HG02943 (cell line): Measurements from ENCODE around the gene CLBA1.
"Not testable (repeated sequence)": the region's sequence is repeated elsewhere in the genome, so short reads cannot be mapped to it uniquely, and the experiment has no call there.

Experiments used
- ATAC-seq: cut with Tn5 transposase; IDR thresholded peaks from one replicate; pipeline ENCODE4 v1.9.1; 2021; ENCODE audit warnings: mild to moderate bottlenecking, low read depth, moderate library complexity; ENCODE audit not compliant: unreplicated experiment

The CLBA1 gene

DNA sequence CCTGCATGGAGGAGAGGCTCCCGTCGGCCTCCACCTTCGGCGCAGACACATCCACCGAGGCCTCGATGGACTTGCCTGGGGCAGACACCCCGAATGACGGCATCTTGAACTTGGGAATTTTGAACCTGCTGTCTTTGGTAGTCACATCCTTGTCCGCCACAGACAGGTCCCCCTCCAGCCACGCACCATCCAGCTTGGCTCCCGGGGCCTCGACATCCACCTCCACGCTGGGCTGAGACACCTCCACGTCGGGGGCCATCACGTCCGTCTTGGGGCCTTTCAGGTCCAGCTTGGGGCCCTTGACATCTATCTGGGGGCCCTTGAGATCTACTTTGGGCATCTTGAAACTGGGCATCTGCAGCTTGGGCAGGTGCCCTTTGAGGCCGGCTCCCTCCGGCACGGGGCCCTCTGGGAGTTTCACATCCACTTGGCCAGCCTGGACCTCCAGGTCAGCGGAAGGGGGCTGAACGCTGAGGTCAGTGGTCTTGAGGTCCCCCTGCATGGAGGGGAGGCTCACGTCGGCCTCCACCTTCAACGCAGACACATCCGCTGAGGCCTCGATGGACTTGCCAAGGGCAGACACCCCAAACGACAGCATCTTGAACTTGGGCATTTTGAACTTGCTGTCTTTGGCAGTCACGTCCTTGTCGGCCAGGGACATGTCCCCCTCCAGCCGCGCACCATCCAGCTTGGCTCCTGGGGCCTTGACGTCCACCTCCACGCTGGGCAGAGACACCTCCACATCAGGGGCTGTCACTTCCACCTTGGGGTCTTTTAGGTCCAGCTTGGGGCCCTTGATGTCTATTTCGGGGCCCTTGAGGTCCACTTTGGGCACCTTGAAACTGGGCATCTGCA is 37.5 kb upstream of the CLBA1 start:
- not testable (repeated sequence) for ATAC-seq

DNA sequence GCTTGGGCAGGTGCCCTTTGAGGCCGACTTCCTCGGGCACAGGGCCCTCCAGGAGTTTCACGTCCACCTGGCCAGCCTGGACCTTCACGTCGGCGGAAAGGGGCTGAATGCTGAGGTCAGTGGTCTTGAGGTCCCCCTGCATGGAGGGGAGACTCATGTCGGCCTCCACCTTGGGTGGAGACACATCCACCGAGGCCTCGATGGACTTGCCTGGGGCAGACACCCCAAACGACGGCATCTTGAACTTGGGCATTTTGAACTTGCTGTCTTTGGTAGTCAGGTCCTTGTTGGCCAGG is 36.9 kb upstream of the CLBA1 start:
- no peak for ATAC-seq

DNA sequence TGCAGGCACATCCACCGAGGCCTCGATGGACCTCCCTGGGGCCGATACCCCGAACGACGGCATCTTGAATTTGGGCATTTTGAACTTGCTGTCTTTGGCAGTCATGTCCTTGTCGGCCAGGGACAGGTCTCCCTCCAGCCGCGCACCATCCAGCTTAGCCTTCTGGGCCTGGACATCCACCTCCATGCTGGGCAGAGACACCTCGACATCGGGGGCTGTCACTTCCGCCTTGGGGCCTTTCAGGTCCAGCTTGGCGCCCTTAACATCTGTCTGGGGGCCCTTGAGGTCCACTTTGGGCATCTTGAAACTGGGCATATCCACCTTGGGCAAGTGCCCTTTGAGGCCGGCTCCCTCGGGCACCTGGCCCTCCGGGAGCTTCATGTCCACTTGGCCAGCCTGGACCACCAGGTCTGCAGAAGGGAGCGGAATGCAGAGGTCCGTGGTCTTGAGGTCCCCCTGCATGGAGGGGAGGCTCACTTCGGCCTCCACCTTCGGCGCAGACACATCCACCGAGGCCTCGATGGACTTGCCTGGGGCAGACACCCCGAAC is 36.1 kb upstream of the CLBA1 start:
- ATAC-seq: not testable (repeated sequence)

DNA sequence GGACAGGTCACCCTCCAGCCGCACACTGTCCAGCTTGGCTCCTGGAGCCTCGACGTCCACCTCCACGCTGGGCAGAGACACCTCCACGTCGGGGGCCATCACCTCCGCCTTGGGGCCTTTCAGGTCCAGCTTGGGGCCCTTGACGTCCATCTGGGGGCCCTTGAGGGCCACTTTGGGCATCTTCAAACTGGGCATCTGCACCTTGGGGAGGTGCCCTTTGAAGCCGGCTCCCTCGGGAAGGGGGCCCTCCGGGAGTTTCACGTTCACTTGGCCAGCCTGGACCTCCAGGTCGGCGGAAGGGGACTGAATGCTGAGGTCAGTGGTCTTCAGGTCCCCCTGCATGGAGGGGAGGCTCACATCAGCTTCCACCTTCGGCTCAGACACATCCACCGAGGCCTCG is 35.6 kb upstream of the CLBA1 start:
- no peak for ATAC-seq

DNA sequence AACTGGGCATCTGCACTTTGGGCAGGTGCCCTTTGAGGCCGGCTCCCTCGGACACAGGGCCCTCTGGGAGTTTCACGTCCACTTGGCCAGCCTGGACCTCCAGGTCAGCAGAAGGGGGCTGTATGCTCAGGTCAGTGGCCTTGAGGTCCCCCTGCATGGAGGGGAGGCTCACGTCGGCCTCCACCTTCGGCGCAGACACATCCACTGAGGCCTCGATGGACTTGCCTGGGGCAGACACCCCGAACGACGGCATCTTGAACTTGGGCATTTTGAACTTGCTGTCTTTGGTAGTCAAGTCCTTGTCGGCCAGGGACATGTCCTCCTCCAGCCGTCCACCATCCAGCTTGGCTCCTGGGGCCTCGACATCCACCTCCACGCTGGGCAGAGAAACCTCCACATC is 34.9 kb upstream of the CLBA1 start:
- not testable (repeated sequence) for ATAC-seq

DNA sequence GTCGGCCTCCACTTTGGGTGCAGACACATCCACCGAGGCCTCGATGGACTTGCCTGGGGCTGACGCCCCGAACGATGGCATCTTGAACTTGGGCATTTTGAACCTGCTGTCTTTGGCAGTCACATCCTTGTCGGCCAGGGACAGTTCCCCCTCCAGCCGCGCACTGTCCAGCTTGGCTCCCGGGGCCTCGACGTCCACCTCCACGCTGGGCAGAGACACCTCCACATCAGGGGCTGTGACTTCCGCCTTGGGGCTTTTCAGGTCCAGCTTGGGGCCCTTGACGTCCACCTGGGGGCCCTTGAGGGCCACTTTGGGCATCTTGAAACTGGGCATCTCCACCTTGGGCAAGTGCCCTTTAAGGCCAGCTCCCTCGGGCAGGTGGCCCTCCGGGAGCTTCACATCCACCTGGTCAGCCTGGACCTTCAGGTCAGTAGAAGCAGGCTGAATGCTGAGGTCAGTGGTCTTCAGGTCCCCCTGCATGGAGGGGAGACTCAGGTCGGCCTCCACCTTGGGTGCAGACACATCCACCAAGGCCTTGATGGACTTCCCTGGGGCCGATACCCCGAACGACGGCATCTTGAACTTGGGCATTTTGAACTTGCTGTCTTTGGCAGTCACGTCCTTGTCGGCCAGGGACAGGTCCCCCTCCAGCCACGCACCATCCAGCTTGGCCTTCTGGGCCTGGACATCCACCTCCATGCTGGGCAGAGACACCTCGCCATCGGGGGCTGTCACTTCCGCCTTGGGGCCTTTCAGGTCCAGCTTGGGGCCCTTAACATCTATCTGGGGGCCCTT is 33.5 kb upstream of the CLBA1 start:
- not testable (repeated sequence) for ATAC-seq

DNA sequence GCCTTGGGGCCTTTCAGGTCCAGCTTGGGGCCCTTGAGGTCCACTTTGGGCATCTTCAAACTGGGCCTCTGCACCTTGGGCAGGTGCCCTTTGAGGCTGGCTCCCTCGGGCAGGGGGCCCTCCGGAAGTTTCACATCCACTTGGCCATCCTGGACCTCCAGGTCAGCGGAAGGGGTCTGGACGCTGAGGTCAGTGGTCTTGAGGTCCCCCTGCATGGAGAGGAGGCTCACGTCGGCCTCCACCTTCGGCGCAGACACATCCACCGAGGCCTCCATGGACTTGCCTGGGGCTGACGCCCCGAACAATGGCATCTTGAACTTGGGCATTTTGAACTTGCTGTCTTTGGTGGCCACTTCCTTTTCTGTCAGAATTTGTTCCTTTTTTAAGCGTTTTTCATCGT is 32.5 kb upstream of the CLBA1 start:
- ATAC-seq: no peak

DNA sequence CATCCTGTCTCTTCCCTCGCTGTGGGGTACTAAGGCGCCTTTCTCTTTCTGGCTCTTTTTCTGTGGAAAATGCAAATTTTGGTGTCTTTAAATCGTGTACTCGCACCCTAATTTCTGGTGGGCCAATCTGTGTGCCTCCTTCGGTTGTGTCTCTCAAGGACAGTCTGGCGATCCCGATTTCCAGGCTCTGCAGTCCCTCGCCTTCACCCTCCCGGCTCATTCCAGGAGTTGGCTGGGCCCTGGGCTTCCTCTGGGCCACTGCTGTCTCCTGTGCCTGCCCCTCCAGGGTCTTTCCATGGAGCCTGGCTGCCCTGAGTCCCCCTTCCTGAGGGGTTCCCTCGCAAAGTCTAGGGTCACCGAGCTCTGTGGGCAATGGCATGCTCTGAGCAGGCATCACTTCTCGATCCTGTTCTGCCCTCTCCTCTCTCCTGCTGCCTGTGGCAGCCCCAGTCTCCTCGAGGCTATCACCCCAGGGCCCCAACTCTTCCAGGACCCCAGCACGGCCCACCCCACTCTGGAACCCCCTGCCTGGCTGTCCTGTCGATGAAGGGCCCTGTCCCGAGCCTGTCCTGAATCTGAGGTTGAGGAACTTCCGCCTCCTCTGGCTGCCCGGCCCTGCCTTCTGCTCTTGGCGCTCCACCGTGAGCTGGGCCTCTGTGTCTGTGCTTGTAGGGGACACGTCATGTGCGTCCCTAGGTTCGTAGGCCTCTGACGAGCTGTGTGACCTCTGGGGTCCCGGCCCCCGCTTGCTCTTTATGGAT is 31.5 kb upstream of the CLBA1 start:
- no peak for ATAC-seq

DNA sequence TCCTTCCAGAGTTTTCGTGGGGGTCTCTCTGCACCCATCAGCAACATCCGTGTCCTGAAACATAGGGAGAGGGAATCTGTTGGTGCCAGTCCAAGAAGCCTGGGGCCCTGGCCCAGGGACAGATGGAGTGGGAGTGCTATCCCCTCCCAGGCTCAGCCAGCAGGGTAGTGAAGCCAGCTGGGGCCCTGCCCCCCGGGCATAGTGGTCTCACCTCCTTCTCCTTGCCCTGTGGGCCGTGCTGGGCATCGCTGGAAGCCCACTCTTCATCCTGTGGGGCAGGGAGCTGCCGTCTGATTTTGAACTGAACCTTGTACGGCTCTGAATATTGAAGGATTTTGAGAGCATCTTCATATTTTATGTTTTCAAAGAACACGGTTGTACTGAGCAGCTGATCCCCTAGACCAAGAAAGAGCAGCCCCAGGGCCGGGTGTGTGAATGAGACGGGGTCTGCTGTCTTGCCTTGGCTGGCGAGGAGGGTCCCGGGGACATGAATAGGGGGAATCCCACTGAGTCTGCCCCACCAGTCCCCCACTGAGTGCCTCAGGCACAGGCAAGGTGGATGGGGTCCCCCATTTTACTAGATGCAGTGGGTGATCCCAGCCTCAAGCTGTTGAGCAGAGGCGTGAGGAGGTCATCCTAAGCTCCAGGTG is 30.7 kb upstream of the CLBA1 start:
- ATAC-seq: no peak

DNA sequence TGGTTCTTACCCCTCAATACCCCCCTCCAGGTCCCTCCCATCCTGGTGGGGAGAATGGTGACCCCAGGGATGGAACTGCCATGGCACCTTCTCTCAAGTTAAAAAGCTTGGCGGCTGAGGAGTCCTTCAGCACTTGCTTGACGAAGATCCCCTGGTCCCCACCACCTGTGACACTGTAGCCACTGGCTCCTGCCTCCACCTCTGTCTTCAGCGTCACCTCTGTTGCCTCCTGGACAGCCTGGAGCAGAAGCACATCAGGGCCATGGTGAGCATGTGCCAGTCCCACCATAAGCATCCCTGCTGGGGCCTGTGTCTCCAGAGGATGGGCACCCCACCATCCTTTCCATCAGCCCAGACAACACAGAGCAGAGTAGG is 30.2 kb upstream of the CLBA1 start:
- ATAC-seq: no peak

DNA sequence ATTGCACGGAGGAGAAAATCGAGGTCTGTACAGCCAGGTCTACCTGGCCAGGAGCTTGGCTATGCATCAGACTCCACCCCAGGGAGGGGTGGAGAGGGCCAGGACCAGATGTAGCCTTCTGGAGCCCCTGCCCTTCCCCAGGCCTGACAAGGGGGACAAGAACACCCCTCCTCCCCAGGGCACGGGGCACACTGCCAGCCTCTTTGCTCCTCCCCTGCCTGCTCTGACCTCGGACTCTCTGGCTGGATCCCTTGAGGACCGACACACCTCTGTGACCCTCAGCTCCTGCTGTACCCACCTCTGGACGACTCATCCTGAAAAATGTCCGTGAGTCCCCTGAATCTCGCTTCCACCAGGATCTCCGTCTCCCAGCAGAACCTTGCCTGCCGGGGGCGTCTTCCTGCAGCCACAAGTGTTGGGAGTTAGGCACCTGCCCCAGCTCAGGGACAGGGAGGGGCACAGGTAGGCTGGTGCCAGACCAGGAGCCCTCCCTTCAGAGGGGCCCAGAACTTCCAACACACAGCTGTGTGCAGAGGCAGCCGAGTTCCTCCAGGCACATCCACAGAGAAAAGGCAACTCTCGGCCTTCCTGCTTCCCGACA is 29.2 kb upstream of the CLBA1 start:
- ATAC-seq: no peak

DNA sequence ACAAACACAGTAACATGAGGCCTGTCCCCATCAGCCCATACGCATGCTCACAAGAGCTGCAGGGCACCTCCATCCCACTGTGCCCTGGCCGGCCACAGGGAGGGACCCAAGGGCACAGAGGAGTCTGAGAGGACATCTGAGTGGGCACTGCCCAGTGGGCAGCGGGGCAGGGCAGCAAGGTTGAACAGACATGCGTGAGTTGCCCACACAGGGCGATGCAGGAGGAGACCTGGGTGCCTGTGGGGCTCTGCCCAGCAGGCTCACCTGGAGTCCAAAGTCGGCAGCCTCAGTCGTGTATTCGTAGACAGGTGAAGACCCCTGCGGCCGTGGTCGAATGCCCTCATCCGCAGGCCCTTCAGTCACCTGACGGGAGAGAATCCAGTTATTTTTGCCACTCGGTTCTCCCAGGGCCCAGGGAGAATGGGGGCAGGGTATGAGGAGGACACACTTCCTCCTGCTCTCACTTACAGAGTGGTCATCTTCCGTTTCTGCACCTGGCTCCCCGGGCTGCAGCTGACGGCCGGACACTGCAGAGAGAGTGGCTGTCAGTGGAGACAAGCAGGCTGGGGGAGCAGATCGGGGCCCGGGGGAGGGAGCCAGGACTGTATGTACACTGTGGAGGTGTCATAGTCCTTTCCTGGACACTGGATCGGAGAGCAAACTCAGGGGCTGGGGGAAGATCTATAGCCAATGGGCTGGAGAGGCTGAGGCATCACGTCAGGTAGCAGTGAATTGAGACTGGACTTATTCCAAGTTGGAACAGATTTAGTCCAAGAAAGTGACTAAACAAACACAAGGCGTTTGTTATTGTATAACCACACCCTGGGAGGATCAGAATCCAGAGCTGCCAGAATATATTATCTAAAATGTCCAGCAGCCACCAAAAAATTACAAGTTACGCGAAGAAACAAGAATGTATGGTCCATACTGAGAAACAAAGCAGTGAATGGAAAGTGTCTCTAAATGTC is 28.2 kb upstream of the CLBA1 start:
- no peak for ATAC-seq

DNA sequence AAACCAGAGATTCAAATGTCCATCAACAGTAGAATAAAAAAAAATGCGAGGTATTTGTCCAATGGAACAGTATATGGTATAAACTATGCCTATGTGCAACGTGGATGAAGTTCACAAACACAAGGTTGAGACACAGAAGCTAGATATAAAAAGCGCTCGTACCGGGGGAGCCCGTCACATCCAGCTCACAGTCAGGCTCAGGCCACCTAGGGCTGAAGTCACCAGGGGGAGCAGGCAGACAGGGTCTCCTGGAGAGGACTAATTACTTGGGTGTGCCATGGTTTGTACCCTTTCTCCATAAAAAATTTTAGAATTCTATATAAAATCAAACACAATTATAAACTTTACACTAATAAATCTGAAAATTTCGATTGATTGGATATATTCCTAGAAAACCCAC is 21.0 kb upstream of the CLBA1 start:
- ATAC-seq: no peak

DNA sequence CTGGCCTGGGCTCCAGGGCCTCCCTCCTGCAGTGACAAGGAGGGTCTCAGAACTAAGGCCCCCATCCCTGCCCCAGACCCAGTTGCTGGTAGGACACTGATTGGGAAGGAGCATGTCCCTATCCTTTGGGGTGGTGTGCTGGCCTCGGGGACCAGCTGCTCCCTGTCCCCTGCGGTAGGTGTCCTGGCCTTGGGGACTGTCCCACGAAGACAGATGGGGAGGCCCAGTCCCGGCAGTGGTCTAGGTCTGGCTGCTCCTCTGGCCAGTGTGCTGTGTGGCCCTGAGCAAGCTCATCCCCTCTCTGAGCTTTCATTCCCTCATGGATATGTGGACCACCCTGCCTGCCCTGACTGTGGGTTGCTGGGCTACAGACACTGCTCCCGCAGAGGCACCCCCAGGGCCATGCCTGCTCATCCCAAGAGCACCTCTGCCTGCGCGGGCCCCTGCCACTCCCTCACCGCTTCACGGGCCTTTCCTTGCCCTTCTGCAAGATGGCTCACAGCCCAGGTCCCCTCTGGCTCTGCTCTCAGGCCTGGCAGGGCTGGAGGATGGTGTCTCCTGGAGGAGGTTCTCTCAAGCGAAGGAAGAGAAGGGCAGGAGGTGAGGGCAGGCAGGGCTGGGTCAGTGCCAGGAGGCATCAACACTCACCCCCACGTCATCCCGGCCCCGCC is 19.9 kb upstream of the CLBA1 start:
- no peak for ATAC-seq

DNA sequence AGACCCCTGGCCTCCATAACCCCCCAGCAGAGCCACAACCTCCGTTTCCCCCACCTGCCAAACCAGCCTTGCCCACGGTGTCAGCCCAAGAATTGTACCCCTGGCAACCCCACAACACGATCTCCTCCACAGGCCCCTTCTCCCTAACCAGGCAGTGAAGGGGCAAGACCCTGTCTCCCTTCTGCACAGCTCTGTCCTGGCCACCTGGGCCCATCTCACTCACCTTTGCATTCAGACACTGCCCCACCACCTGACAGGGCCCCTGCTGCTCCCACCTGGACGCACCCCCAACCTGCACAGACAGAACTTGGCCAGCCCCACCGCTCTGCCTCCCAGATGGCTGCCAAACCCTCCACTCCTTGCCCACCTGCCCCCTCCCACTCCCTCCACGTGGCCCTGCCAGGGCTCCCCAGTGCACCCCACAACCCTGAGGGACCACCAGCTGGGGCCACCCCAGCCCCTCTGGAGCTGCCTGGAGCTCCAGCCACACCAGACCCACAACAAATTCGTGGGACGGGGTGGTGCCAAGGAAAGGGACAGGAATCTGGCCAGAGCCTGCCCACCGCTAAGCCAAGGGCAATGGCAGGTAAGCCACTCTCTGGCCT is 19.2 kb upstream of the CLBA1 start:
- no peak for ATAC-seq

DNA sequence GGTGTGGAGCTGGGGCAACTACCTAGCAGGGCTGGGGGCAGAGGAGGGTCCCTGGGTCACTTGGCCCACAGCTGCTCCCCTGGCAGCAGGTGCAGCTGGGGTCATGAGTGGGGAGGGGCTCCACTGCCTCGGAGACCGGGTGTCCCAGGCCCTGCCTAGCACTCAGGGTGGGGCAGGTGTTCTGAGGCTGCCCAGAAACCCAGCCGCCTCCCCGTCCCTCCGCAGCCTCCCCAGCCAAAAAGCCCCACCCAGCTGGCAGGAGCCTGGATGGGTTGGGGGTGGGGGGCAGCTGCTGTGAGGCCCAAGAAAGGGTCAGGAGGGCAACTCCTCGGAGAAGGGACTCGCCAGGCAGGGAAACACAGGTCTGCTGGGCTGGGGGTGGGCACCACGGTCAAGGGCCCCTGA is 18.6 kb upstream of the CLBA1 start:
- ATAC-seq: no peak

DNA sequence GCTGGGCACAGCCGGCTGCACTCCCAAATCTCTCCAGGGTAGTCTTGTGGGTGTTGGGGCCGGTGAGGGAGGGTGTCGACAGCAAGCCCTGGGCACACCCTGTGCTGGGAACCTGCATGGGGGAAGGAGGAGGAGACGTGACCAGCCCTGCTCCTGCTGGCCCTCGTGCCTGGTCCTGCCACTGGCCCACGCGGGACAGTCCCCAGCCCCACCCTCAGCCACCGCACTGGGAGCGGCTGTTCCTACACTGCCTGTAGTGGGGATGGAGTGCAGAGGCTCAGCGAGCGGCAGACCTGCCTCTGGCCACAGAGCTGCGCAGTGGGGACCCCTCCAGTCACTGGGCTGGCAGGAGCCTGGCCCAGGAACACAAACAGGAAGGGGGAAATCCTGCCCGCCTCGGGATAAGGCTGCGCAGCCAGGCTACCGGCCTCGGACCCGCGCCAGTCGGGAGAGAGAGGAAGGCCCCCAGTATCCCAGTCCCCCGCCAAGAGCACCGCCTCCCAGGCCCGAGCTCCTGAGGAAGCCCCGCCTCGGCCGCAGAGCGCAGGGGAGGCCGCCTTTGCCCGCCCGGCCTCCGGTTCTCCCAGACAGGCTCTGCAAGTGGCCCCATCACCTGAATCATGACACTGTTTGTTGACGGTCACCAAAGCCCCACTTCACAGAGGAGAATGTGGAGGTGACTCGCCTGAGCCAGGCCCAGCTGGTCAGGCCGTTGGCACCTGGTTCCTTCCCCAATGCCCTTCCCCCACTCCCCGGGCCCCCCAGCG is 18.0 kb upstream of the CLBA1 start:
- no peak for ATAC-seq
